HG03095 (cell line): ENCODE data around the gene S100PBP.

ENCODE experiments used
- ATAC-seq: cut with Tn5 transposase; IDR thresholded peaks from one replicate; pipeline ENCODE4 v1.9.1; 2021; ENCODE audit warnings: moderate library complexity; ENCODE audit not compliant: unreplicated experiment

S100PBP gene

GRCh38 chr1:32886004-32886827, 68.8 kb downstream of the S100PBP start, which contains the start of gene HPCA:
Gene HPCA (plus strand): TSS chr1:32886491. CDS start chr1:32888899, 2,408 bp downstream.
- ATAC-seq: no peak

- ATAC-seq: no peak
Observed at GRCh38 chr1:32886828-32887414, 69.5 kb downstream of the S100PBP start.

DNA sequence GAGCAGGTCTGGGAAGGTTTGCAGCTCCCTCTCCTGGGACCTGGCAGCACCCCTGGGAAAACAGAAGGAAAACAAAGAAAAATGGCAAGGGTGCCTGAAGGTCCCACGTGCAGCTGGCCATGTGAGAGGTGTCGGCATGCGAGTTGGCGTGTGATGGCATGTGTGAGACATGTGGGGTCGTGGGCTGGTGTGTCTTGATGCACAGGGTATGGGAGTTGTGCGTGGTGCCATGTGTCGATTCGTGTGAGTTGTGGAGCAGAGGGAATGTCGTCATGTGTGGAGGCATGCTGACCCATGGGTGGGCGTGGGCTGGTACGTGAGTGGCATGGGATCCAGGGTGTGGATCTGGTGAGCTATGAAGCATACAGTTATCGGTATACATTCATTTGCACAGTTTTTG, 70.2 kb downstream of the S100PBP start:
- ATAC-seq: no peak

GRCh38 chr1:32888134-32888533, 70.7 kb downstream of the S100PBP start:
- no peak for ATAC-seq

DNA sequence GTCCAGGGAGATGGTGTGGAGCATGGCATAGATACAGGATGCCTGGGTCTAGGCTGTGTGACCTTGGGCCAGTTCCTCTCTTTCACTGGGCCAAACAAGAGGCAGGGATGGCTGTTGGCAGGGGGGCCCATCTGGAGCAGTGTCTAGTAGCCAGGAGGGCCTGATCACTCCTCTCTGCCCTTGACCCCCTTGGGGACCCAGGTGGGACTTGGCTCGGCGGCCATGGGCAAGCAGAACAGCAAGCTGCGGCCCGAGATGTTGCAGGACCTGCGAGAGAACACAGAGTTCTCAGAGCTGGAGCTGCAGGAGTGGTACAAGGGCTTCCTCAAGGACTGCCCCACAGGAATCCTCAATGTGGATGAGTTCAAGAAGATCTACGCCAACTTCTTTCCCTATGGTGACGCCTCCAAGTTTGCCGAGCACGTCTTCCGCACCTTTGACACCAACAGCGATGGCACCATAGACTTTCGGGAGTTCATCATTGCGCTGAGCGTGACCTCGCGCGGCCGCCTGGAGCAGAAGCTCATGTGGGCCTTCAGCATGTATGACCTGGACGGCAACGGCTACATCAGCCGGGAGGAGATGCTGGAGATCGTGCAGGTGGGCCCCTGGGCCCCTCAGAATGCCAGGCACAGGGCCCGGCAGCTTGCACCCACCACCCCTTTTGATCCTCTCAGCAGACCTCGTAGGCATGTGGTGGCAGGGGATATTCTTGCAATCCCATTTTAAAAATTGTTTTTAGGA, 71.4 kb downstream of the S100PBP start:
- ATAC-seq: no peak

- ATAC-seq: no peak
Observed at GRCh38 chr1:32889731-32890278, 72.4 kb downstream of the S100PBP start.

- no peak for ATAC-seq
Observed at GRCh38 chr1:32890516-32891240, 73.2 kb downstream of the S100PBP start.

DNA sequence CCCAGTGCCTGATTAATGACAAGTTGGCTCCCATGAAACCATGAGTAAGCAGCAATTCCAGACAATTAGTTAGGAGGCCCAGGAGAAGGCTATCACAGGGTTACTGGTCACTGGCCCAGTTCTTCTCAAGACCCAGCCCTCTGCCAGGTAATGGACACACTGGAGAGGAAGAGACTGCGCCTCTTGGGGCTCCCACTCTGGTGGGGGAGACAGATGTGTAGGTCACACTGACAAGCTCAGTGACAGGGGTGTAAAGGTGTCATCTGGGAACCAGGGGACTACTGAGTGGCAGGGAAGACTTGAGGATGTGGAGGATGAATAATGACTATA, 73.8 kb downstream of the S100PBP start:
- no peak for ATAC-seq

DNA sequence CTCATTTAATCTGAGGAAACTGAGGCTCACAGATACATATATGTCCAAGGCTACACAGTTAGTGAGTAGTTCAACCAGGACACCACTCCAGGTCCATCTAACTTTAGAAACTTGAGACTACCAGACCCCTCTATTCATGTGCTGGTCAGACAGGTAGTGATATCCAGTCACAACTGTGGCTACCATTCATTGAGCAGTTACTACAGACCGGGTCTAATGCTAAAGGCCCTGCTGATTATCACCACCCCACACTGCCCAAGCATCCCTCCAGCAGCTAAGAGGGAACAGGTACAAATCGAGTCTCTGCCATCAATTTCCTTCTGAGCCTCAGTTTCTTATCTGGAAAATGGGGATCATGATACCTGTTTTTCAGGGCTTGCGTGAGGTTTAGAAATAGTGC, 74.2 kb downstream of the S100PBP start:
- no peak for ATAC-seq

DNA sequence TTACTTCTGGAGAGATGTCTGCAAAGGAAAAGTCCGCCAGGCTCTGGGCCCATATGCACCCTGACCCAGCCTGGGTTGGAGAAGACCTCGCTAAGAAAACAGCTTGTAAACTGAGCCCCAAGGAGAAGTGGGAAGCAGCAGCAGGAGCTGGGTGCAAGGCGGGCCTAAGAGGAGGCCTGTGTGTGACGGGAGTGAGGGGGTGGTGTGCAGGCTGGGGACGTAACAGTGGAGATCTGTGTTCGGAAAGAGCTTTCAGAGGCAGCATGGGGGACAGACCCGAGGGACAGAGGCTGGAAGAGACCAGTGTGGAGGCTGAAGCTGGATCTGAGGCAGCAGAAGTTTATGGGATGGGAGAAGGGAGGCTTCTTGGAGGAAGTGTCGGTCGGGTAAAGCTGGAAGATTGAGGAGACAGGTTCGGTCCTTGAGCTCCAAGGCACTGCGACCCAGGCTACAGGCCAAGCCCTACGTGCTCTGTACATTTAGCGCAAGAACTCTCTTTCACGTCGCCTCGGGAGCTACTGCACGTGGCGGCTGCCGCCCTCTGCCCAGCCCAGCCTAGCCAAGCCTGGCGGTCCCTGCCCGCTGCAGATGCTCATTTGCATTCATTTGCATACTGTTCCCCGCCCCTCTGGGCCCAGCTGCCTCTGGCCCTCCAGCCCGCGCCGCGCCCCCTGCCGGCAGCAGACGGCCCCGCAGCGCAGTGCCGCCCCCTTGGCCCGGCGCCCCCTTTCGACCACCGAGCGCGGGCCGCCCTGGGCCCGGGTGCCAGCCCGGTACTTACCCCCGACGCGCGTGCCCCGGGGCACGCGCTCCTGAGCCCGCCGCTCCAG, 75.1 kb downstream of the S100PBP start:
- no peak for ATAC-seq

- no peak for ATAC-seq
Observed at GRCh38 chr1:32893198-32894018, 76.0 kb downstream of the S100PBP start.

- no peak for ATAC-seq
Observed at GRCh38 chr1:32894019-32894600, 76.7 kb downstream of the S100PBP start.

DNA sequence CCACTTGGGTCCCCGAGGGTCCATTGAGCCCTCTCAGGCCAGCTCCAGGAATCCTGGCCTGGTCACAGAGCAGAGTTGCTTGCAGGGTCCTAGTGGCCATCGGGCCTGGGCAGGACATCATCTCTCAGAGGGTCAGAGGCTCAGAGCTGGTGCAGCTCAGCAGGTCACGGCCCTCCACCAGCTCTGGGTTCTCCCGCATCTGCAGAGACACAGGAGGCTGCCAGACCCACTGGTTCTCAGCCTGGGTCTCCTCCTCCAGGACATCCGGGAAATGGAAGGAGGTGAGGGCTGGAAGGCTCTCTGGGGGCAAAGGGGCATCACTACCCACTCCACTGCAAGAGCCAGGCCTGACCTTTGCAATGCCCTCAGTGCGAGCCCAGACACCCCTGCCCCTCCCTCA, 77.2 kb downstream of the S100PBP start:
- no peak for ATAC-seq

DNA sequence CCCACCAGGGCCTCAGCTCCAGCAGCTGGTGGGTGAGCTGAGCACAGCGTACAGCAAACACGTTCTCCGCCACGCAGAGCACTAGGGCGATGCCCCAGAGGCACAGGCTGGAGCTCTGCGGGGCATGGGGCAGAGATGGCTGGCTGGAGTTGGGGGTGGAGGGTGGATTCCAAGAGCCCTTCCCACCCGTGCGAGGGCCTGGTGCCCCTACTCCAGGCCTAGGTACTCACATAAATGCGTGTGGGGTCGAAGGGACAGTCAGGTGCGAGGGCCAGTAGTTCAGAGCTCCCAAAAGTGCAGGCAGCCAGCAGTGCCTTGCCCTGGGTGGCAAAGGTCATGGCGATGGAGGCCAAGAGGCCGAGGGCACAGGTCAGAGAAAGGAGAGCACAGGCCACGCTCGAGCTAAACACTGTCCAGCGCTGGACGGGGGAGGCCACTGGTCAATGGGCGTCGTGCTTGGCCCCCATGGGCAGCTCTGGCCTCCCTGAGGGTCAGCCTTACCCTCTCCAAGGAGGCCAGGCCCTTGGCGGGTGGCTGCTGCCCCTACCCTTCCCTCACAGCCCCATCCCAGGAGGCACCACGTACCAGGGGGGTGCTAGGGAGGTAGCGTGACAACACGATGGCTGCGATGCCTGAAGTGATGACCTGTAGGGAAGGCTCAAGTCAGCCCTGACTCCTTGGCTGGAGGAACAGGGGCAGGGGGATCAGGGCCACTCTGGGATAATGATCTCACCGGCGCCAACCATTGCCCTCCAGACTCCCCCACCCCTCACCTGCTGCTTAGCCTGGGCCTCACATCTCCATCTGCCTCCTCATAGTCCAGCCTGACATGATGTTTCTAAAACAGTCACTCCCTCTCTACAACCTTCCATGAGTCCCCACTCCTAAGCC, 78.1 kb downstream of the S100PBP start:
- no peak for ATAC-seq

DNA sequence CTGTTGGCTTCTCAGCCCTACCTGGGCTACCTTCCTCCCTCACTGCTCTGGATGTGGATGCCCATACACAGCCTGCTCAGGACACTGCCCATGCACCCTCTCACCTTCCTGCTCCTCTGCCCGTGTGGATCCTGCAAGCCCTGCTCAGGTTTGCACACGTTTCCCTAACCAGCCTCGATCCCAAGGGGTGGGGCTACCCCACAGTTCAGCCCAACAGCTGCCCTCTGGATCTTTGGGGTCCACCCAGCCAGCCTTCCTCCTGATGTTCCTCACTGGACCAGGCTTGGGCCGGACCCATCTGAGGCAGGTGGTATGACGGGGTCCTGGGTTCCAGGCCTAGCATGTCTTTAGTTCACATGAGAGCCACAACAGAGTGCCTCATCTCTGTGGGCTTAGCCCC, 79.0 kb downstream of the S100PBP start:
- ATAC-seq: no peak

GRCh38 chr1:32897082-32898049, 79.9 kb downstream of the S100PBP start:
- no peak for ATAC-seq

DNA sequence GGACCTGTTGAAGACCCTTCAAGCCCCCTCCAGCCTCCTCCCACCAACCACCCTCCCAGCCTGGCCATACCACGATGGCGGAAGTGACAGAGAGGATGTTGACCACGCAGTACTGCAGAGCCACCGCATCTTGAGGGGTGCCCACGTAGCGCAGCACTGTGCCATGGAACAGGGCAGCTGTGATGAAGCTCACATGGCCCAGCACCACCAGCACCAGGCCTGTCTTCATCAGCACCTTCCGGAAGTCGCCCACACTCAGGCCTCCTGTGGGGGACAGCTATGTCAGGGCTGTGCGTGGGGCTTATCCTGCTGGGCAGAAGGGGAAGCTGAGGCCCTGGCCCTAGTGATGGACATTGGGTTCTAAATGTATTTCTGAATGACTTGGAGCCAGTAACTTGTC, 80.6 kb downstream of the S100PBP start:
- ATAC-seq: no peak
